ENCODE measurements around the gene TCIRG1. TPM values are rescaled to one million over a fixed set of nuclear protein-coding genes. Genes with fewer than 3 reads are reported as not detected.
A peak's percentile ranks its signal among the peaks of the same experiment; 100 is the strongest.

The TCIRG1 gene
- total and polyA plus RNA-seq, 2 of the 13 experiments (the other 11 are each of a cell fraction or from before 2014, with no cell fraction given), result 48.0 to 69.6 TPM

DNA sequence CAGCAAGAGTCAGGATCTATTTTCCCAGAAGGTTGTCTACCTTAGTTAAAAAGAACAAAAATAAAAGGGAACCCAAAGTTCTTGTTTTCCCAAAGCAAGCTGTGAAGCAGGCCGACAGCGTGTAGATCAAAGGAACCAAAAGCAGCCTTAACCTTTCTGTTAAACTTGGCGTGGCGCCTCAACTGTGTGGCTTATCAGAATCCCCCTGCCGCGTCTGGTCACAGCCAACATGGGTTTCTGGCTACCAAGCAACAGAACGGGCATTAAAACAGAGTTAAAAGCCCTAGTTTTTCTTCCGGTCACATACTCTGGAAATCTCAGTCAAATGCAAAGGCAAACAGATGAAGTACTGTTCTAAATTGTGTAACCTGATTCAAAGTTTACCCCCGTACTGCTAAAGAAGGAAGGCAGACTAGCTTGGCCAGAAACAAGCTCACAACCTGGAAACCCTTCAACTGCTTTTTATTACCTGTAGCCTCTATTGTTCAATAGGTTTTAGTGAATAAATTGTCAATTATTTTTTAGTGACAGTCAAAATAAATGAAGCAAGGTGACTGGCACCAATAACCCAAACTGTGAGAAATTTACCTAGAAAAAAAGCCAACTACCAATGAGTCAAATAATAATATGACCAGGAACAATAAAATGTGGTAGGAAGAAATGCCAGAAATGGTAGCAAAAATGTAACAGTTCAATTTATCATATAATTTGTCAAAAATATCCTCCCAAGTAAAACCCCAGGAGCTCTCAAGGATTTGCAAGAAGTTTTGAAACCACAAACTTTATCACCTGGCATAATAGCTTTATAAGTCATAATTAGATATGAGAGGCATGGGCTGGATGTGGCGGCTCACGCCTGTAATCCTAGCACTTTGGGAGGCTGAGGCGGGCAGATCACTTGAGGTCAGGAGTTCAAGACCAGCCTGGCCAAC lies 60.9 kb downstream of the TCIRG1 start (continued):
- TF ChIP-seq GRHL1 (CRISPR knock-in tag; conservative IDR thresholded peaks at IDR 0.05) (no peak), ZBTB3 (CRISPR knock-in tag; IDR thresholded peaks at IDR 0.05; ENCODE audit: borderline replicate concordance, low read depth) (no peak), CHD2 (IDR thresholded peaks at IDR 0.05; ENCODE audit: low read depth, low read length) (no peak), ZKSCAN8 (CRISPR knock-in tag; IDR thresholded peaks at IDR 0.05; ENCODE audit: borderline replicate concordance) (peak; percentile 85; the same call in 1 of the 2 replicates), ETV5 (CRISPR knock-in tag; IDR thresholded peaks at IDR 0.05; ENCODE audit: borderline replicate concordance) (peak; percentile 98), PCBP1 (IDR thresholded peaks at IDR 0.05; ENCODE audit: borderline replicate concordance, low read depth, low read length) (no peak), NFYC (CRISPR knock-in tag; IDR thresholded peaks at IDR 0.05) (no peak), ZNF546 (CRISPR knock-in tag; conservative IDR thresholded peaks at IDR 0.05) (no peak), ZSCAN12 (CRISPR knock-in tag; IDR thresholded peaks at IDR 0.05) (0 out of 2 replicates have a peak, but pooled peaks have one; percentile 64), TRIM22 (IDR thresholded peaks at IDR 0.05) (no peak), AKAP8 (CRISPR knock-in tag; IDR thresholded peaks at IDR 0.05) (peak; percentile 66; the same call in 1 of the 2 replicates), SMAD1 (CRISPR knock-in tag; IDR thresholded peaks at IDR 0.05; ENCODE audit: borderline replicate concordance, low read depth) (no peak), ONECUT2 (CRISPR knock-in tag; IDR thresholded peaks at IDR 0.05) (no peak), ZZZ3 (CRISPR knock-in tag; IDR thresholded peaks at IDR 0.05; ENCODE audit: borderline replicate concordance) (no peak), SP2 (CRISPR knock-in tag; IDR thresholded peaks at IDR 0.05) (no peak), ZMYM3 (CRISPR knock-in tag; IDR thresholded peaks at IDR 0.05) (peak; percentile 89), FOSL2 (CRISPR knock-in tag; IDR thresholded peaks at IDR 0.05) (peak; percentile 62), SCMH1 (CRISPR knock-in tag; IDR thresholded peaks at IDR 0.05; ENCODE audit: borderline replicate concordance) (no peak), ZNF7 (CRISPR knock-in tag; IDR thresholded peaks at IDR 0.05) (no peak)
- TF ChIP-seq, protein P1, sequence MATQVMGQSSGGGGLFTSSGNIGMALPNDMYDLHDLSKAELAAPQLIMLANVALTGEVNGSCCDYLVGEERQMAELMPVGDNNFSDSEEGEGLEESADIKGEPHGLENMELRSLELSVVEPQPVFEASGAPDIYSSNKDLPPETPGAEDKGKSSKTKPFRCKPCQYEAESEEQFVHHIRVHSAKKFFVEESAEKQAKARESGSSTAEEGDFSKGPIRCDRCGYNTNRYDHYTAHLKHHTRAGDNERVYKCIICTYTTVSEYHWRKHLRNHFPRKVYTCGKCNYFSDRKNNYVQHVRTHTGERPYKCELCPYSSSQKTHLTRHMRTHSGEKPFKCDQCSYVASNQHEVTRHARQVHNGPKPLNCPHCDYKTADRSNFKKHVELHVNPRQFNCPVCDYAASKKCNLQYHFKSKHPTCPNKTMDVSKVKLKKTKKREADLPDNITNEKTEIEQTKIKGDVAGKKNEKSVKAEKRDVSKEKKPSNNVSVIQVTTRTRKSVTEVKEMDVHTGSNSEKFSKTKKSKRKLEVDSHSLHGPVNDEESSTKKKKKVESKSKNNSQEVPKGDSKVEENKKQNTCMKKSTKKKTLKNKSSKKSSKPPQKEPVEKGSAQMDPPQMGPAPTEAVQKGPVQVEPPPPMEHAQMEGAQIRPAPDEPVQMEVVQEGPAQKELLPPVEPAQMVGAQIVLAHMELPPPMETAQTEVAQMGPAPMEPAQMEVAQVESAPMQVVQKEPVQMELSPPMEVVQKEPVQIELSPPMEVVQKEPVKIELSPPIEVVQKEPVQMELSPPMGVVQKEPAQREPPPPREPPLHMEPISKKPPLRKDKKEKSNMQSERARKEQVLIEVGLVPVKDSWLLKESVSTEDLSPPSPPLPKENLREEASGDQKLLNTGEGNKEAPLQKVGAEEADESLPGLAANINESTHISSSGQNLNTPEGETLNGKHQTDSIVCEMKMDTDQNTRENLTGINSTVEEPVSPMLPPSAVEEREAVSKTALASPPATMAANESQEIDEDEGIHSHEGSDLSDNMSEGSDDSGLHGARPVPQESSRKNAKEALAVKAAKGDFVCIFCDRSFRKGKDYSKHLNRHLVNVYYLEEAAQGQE (IDR thresholded peaks at IDR 0.05; ENCODE audit: borderline replicate concordance in 1 of 2, low read depth in 1 of 2, low read length in 2 of 2), result peak in 1 of 2 experiments; percentile 60; a peak in 1 of 4 replicates
- TF ChIP-seq, protein P2, sequence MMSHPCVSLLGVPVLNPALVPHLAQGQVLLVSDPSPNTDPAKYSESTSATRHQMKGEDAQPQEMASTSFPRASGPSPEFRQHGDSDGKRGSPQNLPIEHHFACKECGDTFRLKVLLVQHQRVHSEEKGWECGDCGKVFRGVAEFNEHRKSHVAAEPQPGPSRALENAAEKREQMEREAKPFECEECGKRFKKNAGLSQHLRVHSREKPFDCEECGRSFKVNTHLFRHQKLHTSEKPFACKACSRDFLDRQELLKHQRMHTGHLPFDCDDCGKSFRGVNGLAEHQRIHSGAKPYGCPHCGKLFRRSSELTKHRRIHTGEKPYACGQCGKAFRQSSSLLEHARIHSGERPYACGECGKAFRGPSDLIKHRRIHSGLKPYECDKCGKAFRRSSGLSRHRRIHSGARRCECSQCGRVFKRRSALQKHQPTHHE (CRISPR knock-in tag; IDR thresholded peaks at IDR 0.05; ENCODE audit: borderline replicate concordance), result no peak

Data from HepG2 (cell line).